NOMO-1 treated with dmso at 0.1 percent for 144 hours (cell line): ENCODE measurements around the gene UQCC3.
A peak's percentile ranks its signal among the peaks of the same experiment; 100 is the strongest.
"Not testable (repeated sequence)": the region's sequence is repeated elsewhere in the genome, so short reads cannot be mapped to it uniquely, and the experiment has no call there.

Experiments
- DNase-seq: peaks from one replicate; lab custom pipeline; 2025; ENCODE audit not compliant: unreplicated experiment; lab: John Stamatoyannopoulos, UW

UQCC3 gene

DNA sequence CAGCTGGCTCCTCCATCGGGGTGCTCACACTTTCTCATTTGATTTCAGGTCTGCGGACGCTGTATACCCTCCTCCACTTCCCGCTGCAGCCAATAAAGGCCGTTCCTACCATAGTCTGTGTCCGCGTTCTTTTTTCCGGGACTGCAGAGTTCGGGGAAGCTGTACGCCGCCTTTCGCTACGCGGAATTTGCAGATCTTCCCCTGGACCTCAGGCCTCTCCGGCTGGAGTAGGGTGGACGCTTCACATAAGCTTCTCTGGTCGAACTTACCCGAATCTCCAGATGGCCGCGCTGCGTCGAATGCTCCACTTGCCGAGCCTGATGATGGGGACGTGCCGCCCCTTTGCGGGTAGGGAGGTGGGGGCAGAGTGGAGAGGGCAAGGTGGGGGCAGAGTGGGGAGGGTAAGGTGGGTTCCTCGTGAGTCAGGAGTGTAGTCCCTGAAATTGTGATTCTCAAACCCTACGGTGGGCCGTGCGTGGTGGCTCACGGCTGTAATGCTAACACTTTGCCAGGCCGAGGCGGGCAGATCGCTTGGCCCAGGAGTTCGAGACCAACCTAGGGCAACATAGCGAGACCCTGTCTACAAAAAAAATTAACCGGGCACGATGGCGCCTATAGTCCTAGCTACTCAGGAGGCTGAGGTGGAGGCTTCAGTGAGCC, 5.7 kb upstream of the UQCC3 start:
- peak; percentile 22 for DNase-seq

DNA sequence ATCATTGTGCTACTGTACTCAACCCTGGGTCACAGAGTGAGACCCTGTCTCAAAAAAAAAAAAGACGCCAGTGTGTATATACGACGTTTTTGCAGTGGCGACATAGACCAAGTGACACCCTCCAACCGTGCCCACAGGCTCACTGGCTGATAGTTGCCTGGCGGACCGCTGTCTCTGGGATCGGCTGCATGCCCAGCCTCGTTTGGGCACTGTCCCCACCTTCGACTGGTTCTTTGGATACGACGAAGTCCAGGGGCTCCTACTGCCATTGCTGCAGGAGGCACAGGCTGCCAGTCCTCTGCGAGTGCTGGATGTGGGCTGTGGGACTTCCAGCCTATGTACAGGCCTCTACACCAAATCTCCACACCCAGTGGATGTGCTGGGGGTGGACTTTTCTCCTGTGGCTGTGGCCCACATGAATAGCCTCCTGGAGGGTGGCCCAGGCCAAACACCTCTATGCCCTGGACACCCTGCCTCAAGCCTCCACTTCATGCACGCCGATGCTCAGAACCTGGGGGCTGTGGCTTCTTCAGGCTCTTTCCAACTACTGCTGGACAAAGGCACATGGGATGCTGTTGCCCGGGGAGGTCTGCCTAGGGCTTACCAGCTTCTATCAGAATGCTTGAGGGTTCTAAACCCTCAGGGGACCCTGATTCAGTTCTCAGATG, 5.1 kb upstream of the UQCC3 start:
- no peak for DNase-seq

DNA sequence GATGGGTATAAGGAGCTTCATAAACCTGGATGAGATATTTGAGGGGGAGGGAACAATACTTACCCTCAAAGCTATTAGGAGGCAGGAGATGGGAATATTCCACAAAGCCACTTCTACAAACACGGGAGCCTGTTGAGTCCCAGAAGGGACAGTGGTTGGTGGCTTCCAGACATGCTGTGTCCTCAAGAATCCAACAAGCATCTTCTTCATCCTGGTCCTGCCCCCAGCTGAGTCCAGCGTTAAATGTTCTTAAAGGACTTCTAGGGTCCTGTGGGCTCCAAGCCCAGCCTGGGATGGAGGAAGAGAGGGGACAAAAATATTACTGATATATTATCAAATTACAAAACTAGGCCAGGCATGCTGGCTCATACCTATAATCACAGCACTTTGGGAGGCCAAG, 4.0 kb upstream of the UQCC3 start:
- DNase-seq, result no peak

DNA sequence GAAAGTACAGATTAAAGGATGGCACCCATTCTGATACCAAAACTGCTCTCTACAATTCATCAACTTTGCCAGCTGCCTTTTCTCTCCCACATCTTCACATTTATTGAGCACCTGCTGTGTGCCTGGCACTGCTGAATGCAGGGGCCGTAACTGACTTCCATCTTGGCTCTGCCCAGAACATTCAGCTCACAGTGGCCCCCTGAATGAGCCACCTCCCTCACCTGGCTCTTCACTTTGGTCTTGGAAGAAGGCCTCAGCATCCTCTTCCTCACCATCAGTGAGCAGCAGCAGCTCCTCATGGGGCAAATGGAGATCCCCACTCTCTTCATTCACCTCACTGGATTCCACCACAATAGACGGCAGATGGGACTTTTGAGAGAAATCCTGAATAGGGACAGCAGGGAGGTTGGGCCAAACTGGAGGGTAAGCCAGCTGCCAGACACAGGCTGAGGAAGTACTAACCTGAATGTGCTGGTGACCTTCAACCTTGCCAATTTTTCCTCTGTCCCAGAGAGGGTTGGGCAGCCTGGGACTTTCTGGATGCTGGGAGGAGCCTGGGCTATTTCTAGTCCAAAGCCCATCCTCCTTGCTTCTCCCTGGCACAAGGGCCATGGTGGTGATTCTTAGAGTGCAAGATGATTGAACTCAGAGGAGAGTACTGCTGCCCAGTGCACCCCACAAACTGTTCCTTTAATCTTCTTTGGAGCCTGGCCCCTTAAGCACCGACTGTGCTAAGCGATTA, 1.9 kb upstream of the UQCC3 start:
- DNase-seq, result no peak

DNA sequence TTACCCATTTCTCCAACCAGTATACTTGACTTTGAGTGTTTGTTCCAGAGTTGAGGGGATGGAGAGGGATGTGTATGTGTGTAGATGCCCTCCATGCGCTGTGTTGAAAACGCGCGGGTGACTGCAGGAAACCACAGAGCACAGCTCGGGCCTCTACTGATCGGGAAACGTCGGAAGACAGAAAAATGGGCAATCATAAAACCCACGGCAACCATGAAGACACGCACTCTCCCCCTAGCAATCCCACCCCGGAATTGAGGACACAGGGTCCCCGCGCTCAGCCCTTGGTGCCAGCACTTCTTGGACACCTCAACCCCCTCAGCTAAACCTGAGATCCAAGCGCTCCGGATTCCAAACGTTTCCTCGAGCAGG, 251 bp upstream of the UQCC3 start:
- peak; percentile 59 for DNase-seq

DNA sequence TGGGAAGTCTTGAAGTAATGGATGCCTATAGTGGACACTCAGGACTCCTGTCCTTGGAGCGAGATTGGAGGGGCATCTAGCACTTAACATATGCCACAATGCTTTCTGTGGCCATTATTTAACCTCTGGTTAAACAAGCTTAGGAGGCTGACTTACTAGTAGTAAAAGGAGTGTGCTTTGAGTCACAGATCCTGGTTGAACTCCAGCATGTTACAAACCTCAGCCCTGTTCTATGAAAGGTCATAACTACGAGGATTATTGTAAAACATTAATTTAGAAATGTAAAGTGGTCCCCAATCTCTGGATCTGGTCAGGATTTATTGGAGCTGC, 1.7 kb downstream of the UQCC3 start:
- DNase-seq, result no peak

DNA sequence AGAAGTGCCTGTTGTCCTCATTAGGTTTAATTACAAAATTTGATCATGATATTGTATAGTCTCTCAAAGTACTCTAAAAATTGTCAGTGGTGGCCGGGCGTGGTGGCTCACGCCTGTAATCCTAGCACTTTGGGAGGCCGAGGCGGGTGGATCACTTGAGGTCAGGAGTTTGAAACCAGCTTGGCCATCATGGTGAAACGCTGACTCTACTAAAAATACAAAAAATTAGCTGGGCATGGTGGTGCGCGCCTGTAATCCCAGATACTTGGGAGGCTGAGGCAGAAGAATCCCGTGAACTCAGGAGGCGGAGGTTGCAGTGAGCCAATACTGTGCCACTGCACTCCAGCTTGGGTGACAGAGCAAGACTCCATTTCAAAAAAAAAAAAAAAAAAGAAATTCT, 3.9 kb downstream of the UQCC3 start:
- not testable (repeated sequence) for DNase-seq

DNA sequence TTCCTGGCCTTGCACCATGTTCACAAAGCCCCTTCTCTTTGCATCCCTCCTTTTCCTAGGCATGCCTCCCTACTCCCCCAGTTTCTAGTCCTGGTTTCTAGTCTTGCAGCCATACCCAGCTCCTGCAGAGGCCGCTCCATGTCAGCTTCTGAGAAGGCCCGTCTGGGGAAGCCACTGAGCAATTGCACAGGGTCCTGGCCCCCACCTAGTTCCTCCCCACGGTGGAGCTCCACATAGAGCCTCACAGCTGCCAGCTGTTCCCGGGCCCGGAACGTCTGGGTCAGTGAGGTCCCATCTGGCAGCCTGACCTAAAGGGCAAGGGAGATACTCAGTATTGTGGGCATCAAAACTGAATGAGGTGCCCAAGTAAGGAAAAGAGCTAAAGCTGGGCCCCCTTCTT, 5.2 kb downstream of the UQCC3 start:
- DNase-seq, result no peak

DNA sequence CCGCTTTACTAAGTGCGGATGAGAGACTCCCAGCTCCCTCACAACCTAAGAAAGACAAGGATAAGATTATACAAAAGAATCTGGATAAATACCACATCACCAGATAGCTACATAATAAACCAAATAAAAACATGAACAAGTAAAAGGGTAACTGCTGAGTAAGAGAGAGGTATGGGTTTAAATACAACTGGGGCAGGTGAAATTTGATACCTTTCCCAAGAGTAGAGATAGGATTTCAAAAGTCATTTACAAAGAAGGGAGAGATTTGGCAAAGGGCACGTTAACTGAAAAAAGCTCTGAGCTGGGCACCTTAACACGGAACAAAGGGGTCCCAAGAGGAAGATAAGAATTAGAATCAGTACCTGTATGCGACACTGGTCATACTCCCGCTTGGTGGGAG, 5.7 kb downstream of the UQCC3 start:
- no peak for DNase-seq

DNA sequence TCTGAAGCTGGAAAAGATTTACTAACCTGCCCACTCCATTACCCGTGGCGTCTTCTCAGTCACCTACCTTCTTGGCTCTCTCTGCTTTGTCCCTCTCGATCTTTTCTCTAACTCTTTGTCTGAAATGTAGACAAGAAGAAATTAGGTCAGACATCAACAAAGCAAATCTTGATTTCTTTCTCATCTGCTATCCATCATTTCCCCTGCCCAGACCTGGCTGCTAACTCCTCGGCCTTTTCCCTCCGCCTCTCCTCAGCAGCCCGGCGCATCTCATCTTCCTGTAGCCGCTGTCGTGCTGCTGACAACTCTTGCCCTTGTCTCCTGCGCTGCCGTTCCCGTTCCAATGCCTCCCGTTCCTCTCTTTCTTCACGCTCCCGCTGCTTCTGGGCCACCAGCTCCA, 6.2 kb downstream of the UQCC3 start:
- no peak for DNase-seq

DNA sequence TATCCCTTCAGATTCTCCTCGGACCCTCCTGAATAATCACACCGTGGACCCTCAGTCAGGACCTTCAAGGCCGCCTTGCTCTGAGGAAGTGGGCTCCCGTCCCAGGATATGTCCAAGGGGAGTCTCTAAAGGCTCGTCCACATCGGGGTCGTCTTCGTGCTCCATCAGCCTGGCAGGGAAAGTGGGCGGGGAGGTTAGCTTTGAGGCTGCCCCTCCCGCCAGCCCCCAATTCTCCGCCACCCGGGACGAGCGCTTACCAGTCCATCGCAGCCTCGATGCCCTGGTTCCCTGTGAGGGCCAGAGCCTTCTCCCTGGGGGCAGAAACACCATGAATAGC, 6.9 kb downstream of the UQCC3 start:
- DNase-seq, result no peak

DNA sequence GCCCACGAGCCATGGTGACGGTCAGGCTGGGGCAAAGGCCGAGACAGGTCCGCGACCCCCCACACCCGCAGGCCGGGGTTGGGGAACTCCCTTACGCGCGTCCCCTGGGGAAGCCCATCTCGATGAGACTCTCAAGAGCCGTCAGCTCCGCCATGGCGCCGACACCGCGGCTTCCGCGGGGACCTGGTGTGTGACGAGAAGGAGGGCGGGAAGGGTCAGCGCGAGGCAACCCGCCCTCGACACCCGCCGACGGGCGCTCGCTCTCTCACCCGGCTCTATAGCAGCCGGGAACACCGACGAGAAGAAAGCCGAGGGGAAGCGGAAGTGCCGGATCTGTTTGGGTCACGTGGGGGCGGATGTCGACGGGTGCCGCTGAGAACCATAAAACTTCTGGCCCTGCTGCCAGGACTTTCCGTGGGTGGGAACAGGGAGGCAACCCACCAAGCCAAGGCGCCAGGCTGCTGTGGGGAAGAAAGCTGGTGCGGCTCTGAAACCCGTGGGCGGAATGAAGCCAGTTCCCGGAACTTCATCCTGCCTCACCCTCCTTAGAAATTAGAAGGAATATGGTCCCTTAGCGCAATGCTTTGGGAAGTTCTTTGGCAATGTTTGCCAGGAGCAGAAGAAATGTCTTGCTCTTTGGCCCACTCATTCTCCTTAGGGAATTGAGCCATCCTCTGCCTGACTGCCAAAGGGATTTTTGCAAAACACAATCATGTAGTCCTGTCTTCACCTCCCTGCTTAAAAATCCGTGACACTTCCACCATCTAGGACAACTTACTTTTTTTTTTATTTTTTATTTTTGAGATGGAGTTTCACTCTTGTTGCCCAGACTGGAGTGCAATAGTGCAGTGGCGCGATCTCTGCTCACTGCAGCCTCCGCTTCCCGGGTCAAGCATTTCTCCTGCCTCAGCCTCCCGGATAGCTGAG, 7.6 kb downstream of the UQCC3 start, which contains the start of gene UBXN1:
TSS of gene UBXN1 (minus strand) at position 304 of the 927 bp plus-strand sequence. CDS start at position 154, 150 bp downstream.
- peak; percentile 89 for DNase-seq

DNA sequence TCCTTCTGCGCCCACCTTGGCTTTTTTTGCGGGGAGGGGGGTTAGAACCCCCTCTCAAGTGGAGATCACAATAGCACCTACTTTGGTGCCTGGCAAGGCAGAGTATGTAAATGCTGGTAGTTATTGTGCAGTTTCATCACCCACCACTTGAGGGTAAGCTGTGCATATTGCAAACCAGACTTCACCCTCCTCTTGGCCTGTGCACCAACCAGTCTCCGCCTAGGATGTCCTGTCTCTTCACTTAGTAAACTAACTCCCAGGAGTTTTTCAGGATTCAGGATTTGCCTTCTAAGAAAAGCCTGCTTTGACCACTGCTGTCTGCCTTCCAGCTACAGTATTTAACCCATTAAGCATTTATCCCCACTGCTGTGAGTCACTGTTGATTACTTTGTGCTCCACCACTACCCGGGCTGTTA, 9.4 kb downstream of the UQCC3 start:
- peak; percentile 9 for DNase-seq

DNA sequence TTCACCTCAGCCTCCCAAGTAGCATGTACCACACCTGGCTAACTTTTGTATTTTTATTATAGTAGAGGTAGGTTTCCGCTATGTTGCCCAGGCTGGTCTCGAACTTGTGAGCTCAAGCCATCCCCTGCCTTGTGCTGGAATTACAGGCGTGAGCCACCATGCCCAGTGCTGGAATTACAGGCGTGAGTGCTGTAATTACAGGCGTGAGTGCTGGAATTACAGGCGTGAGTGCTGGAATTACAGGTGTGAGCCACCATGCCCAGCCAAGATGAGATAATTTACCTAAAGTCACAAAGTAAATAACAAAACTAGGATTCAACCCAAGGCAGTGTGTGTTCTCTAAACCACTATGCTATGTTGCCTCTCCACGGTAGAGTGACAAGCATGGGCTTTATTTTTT, 11.0 kb downstream of the UQCC3 start:
- no peak for DNase-seq

DNA sequence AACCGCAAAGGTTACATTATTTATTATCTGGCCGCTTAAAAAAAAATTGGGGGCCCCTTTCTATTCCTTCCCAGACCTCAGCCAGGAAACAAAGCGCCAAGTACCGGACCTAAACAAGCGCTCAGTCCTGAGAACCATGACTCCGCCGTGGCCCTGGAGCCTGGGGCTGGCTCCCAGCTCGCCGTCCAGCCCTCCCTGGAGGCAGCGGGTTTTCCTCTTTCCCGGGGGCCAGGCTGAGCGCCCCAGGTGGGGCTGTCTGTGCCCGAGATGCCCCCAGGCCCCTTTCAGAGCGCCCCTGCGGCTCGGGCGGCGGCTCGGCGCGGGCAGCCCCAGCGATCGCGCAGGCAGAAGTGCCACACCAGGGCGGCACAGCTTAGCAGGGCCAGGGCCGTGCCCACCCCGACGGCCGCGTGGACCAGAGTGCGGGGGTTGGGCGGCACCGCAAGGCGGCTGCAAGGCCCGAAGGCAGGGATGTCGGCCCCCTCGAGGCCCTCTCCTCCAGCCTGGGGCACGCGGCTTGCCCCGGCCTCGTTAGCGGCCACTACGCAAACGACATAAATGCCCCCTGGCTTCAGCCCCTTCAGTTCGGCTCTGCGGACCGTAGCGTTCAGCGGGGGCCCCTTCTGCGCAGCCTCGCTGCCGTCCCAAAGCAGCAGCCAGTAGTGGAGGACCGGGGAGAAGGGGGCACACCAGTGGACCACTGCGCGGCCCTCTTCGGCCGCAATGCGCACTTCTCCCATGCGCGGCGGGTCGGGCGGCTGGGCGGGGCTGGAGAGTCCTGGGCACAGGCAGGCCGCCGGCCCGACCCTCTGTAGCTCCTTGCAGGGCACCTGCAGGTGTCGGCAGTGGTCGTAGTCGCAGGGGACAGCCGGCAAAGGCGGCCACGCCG, 16.3 kb downstream of the UQCC3 start:
- DNase-seq, result no peak

DNA sequence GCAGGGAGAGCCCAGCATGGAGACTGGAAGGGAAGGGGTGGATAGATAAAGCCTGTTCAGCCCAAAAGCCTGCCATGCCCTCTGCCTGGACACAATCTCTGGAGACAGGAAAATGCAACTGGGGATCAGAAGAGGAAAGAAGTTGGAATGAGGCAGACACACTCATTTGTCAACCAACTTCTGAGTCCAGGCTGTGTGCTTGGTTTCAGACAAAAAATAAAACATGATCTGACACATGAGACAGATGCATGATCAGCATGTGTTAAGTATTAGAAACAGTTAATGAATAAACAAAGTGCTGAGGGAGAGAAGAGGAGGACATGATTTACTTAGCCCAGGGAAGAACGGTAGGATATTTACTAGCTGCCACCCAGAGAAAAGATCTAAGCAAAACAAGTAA, 17.0 kb downstream of the UQCC3 start:
- DNase-seq, result no peak

DNA sequence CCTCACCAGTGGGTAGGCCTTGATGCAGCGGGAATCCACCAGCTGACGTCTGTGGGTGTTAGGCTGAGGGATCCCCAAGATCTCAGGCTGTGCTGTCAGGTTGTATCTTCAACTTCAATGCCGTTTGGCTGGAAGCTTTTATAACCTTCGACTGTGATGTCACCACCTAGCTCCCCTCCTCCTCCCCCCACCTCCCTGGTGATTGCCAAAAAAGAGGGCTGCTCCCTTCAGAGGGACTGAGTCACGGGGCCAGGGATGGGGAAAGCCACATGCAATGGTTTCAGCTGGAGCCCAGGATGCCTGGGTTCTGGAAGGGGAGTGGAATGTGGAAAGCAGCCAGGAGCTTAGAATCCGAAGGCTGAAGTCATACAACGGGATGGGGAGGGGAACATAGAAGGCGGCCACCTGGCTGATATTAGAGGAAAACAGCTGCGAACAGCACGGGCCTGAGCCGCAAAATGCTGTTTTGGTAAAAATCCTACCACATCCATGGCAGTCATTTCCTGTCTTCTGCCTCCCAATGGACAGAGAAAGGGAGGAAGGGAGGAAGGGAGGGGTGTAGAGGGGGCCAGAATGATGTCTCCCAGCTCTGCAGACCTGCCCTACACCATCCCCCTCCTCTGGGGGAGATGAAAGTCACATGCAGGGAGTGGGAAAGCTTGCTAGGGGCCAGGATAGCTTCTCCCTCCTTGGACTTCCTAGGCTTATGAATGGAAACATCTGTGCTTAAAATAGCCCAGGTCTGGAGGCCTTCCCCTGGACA, 18.1 kb downstream of the UQCC3 start, which contains the start of gene LRRN4CL:
TSS of gene LRRN4CL (minus strand) at position 110 of the 763 bp plus-strand sequence. CDS start 1,022 bp downstream, outside the sequence.
- no peak for DNase-seq

DNA sequence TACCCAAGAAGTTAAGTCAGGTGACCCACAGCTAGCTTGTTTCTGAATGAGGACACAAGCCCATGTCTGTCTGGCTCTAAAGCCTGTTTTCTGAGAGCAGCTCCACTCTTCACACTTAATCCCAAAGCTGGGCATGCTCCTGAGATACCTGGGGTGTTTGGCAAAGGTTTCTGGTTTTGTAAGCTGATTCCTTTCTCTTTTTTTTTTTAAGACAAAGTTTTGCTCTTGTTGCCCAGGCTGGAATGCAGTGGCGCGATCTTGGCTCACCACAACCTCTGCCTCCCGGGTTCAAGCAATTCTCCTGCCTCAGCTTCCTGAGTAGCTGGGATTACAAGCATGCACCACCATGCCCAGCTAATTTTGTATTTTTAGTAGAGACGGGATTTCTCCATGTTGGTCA, 22.2 kb downstream of the UQCC3 start:
- DNase-seq, result not testable (repeated sequence)

DNA sequence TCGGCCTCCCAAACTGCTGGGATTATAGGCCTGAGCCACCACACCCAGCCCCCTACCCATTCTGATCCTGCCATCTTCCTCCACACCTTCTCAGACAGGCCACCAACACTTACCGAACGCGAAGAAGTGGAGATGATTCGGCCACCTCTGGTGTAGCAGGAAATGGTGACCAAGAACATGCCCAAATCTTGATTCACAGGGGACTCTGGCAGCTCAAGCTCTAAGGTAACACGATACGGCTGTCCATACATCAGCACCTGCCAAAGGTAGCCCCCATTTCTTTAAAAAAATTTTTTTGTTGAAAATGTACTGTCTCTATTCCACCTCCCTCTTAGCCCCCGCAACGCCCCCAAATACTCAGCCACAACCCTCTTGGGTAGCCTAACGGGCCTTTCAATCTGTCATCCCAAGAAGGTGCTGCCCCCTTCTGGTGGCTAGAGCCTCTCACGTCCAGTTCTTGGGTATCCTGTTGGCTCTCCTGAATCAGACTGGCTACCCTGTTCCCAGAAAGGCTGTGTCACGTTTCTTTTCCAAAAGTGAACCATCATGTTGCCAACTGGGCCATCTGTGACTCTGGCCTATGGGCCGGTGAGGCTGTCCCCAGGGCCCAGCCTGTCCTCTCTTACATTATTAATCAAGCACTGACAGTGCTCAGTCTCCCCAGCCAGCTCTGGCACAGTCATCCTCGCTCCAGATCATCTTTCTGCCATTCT, 23.1 kb downstream of the UQCC3 start:
- DNase-seq, result peak; percentile 21
